HG02759 (cell line): ENCODE data around the gene MAP3K21.

Source experiments
- ATAC-seq: cut with Tn5 transposase; IDR thresholded peaks from one replicate; pipeline ENCODE4 v1.9.1; 2021; ENCODE audit warnings: mild to moderate bottlenecking, moderate library complexity; ENCODE audit not compliant: unreplicated experiment

MAP3K21 gene

GRCh38 chr1:233323718-233324117, 3.8 kb upstream of the MAP3K21 start:
- ATAC-seq: no peak

GRCh38 chr1:233326319-233326718, 1.2 kb upstream of the MAP3K21 start:
- ATAC-seq: no peak

GRCh38 chr1:233326811-233327650, 493 bp upstream of the MAP3K21 start:
- peak; percentile 93 for ATAC-seq

- ATAC-seq: peak; percentile 21
Observed at GRCh38 chr1:233328142-233328921, 808 bp downstream of the MAP3K21 start.

GRCh38 chr1:233331676-233332519, 4.4 kb downstream of the MAP3K21 start:
- no peak for ATAC-seq

GRCh38 chr1:233333086-233333485, 5.6 kb downstream of the MAP3K21 start:
- no peak for ATAC-seq

- ATAC-seq: no peak
Observed at GRCh38 chr1:233334092-233334491, 6.6 kb downstream of the MAP3K21 start.

- ATAC-seq: no peak
Observed at GRCh38 chr1:233336554-233337456, 9.3 kb downstream of the MAP3K21 start.

- ATAC-seq: no peak
Observed at GRCh38 chr1:233337505-233337904, 10.0 kb downstream of the MAP3K21 start.

GRCh38 chr1:233338102-233338501, 10.6 kb downstream of the MAP3K21 start:
- no peak for ATAC-seq

- no peak for ATAC-seq
Observed at GRCh38 chr1:233340031-233340555, 12.6 kb downstream of the MAP3K21 start.

GRCh38 chr1:233340966-233341516, 13.5 kb downstream of the MAP3K21 start:
- ATAC-seq: no peak

- no peak for ATAC-seq
Observed at GRCh38 chr1:233342086-233342485, 14.6 kb downstream of the MAP3K21 start.

GRCh38 chr1:233343262-233343661, 15.7 kb downstream of the MAP3K21 start:
- ATAC-seq: no peak

- ATAC-seq: no peak
Observed at GRCh38 chr1:233347338-233347737, 19.8 kb downstream of the MAP3K21 start.

GRCh38 chr1:233349137-233349536, 21.6 kb downstream of the MAP3K21 start:
- ATAC-seq: no peak

- no peak for ATAC-seq
Observed at GRCh38 chr1:233354983-233355382, 27.5 kb downstream of the MAP3K21 start.

GRCh38 chr1:233355841-233356704, 28.5 kb downstream of the MAP3K21 start:
- ATAC-seq: peak; percentile 75

GRCh38 chr1:233356705-233356987, 29.1 kb downstream of the MAP3K21 start:
- ATAC-seq: peak; percentile 44
